Right ventricle myocardium superior (tissue), 1 donor: ENCODE results near the gene STK24. TPM values are rescaled to one million over a fixed set of nuclear protein-coding genes. Genes with fewer than 3 reads are reported as not detected.

Experiments used
- ATAC-seq: fragments of 200-7000 bp; cut with Tn5 transposase; one replicate; pipeline ENCODE4 v1.9.1; 2020; ENCODE audit warnings: mild to moderate bottlenecking; ENCODE audit not compliant: poor library complexity
- DNase-seq: peaks from one replicate; pipeline ENCODE4 v3.0.0-alpha.2; 2020
- intact Hi-C: fragments of 100-400 bp; cut with DNase I; formaldehyde crosslinking; loops from one replicate; pipeline ENCODE4 v1.11.2; 2022
- total RNA-seq: library from RNA; stranded (reverse); fragmentation: NEBNext Ultra II Directional; extraction: Animal tissue kit (Norgen Biotek cat#: 25700); gene quantifications from one replicate; pipeline ENCODE4 v1.2.1, GENCODE V29; 2021
- donor health status: DM: no; HTN: yes; CAD: no; lungs with severe emphysema.

STK24 gene
- total RNA-seq, 1 donor from 2014 or later = 56.1 TPM

- ATAC-seq (no peak), DNase-seq (no peak)
- intact Hi-C loops = no loop called here
Observed at GRCh38 chr13:98541191-98541590, 35.7 kb downstream of the STK24 start.

DNA sequence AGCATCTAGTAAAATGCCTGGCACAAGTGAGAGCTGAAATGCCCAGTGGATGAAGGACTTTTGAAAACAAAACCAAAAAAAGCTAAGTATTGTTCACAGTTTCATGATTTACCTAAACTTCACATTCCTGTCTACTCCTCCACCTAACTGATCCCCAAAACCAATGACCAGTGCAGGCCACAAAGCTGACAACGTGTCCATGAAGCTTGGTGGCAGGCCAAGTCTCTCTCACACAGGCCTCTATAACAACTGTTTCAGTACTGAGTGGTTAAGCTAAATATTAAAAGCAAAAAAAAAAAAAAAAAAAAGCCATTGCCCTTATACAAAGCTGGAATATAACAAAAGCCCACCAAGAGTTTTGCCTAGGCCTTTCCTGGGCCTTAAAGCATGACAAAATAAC, 36.4 kb downstream of the STK24 start:
- DNase-seq (no peak), ATAC-seq (peak; percentile 32)

DNA sequence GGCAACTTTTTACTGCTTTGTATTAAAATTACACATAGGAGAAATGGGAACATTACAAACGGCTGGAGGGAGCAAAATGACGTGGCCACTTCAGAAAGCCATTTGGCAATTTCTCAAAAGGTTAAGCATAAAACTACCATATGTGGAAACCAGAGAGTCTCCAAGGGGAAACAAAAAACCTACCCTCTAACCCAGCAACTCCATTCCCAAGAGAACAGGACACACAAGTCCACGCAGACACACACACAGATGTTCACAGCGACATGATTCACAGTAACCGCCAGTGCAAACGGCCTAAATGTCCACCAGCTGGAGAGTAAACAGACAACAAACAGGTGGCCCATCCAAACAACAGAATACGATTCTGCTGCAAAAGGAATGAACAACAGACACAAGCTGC, 37.2 kb downstream of the STK24 start:
- ATAC-seq (no peak), DNase-seq (no peak)
- intact Hi-C loops = no loop called here

More for the DNA sequence above, 36.4 kb downstream of the STK24 start:
- intact Hi-C loops = no loop called here

DNA sequence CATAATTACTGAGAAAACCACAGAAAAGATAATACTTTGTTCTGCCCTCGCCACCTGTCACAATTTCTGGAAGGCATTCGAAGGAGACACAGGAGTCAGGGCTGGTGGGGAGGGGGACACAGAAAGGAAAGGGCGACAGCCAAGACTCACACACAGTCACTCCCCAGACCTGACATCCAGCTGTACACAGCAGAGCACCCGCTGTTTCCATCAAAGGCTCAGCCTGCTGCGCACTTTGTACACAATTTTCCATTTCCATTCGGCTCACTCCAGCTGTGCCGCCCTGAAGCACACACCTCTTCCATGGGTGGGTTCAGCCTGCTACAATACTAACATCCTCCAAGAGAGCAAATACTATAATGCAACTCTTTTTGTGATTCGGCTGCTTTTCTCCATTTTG, 38.0 kb downstream of the STK24 start:
- intact Hi-C loops = no loop called here
- ATAC-seq (no peak), DNase-seq (no peak)

DNA sequence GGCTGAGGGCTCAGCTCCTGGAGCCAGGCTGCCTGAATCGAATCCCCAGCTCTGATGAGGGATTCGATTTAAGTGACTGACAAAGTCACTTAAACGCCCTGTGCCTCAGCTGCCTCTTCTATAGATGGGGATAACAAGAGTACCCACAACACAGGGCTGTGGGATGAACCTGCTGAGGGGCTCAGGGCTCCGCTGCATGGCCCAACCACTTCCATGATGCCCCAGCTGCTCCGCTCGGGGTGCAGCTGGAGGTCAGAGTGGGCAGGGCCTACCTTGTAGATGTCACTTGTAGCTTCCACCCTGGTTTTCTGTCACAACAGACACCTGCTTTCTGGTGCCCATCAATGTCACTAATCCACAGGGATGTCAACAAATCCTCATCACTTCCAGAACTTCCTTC, 39.2 kb downstream of the STK24 start:
- intact Hi-C loops = no loop called here
- no peak for DNase-seq
- no peak for ATAC-seq

DNA sequence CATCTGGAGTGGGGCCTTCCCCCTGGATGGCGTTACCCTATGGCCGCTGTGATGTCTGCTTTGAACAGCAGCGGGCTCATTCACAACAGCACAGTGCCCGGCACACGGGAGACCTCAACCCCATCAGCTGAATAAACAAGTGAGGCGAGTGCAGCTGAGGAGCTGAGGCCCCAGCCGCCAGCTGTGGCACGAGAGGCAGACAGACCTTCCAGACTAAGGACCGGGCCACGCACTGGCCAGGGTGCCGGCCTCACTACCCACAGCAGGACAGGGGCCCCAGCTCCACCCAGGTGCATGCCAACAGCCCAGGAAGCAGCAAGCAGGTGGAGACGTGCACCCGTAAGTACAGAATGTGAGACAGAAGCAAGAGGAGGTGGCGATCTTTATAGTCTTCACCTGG, 39.6 kb downstream of the STK24 start:
- intact Hi-C loops = no loop called here
- DNase-seq (no peak), ATAC-seq (no peak)

- ATAC-seq (no peak), DNase-seq (no peak)
- intact Hi-C loops = no loop called here
Observed at GRCh38 chr13:98536729-98537128, 40.2 kb downstream of the STK24 start.

- peak; percentile 42 for ATAC-seq
- no peak for DNase-seq
- intact Hi-C loops = no loop called here
Observed at GRCh38 chr13:98535501-98536354, 41.2 kb downstream of the STK24 start.

GRCh38 chr13:98534821-98535220, 42.1 kb downstream of the STK24 start:
- ATAC-seq (no peak), DNase-seq (no peak)
- intact Hi-C loops = no loop called here

DNA sequence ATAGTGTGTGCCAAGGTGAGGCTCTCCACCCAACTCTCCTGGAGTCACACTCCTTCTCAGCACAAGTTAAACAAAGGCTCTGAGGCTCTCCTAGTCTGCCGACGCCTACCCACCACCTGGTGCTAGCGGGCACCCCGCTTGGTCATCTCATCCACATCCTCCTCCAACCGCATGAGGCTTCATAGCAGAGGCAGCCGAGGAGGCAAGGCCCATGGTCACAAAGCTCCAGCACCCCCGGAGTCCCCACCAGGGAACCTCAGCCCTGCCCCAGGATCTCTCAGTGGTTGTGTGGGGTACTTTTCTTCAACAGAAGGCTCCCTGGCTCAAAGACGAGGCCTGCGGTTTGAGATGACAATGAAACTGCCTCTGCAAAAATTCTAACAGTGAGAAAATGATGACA, 43.0 kb downstream of the STK24 start:
- DNase-seq = no peak
- intact Hi-C loops = no loop called here

GRCh38 chr13:98532254-98532653, 44.7 kb downstream of the STK24 start:
- no peak for ATAC-seq
- intact Hi-C loops = no loop called here
- no peak for DNase-seq

More for the DNA sequence above, 43.0 kb downstream of the STK24 start:
- ATAC-seq = no peak

DNA sequence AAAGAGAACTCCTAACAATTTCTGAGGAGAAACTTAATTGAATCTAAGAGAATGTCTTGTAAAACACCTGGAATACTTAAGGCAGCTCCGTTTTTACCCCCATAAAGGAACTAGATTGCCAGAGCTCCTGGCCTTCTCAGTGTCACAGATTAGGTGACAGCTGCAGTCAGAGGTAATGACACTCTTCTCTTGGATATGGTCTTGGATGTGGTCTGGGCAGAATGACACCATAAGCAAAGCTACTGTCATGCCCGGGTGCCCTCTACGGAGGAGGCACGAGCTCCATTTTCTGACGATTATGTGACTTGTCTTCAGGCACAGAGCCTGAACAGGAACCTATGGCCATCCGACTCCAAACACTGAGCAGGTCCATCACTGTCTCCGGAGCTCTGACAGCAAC, 46.7 kb downstream of the STK24 start:
- ATAC-seq (no peak), DNase-seq (no peak)
- intact Hi-C loops = no loop called here

GRCh38 chr13:98529171-98529570, 47.7 kb downstream of the STK24 start:
- ATAC-seq (no peak), DNase-seq (no peak)
- intact Hi-C loops = no loop called here

GRCh38 chr13:98528663-98529064, 48.2 kb downstream of the STK24 start:
- DNase-seq (peak; percentile 64), ATAC-seq (peak; percentile 73)
- intact Hi-C loops = no loop called here

GRCh38 chr13:98527526-98527925, 49.4 kb downstream of the STK24 start:
- intact Hi-C loops = no loop called here
- no peak for DNase-seq
- no peak for ATAC-seq

- intact Hi-C loops = no loop called here
- DNase-seq = no peak
- ATAC-seq = no peak
Observed at GRCh38 chr13:98526182-98526512, 50.8 kb downstream of the STK24 start.

GRCh38 chr13:98525456-98526181, 51.3 kb downstream of the STK24 start:
- no peak for ATAC-seq
- intact Hi-C loops = no loop called here
- DNase-seq = no peak

DNA sequence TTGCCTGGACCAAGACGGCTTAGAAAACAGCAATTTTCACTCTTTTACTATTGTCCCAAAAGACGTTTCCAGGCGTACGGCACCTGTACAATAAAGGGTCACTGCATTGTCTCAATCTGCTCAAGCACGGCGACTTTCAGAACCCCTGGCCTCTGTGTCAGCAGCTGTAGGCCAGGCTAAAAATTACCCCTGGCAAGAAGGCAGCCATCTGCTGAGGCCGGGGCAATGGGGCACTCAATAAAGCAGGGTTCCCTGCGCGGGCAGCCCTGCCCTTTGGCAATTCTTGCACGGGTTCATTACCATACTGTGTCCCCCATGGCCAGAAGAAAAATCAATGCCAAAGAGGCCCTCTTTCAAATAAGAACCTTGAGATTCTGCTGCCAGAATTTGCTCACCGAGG, 52.1 kb downstream of the STK24 start:
- ATAC-seq (peak; percentile 42), DNase-seq (no peak)
- intact Hi-C loops = no loop called here

- no peak for DNase-seq
- peak; percentile 6 for ATAC-seq
- intact Hi-C loops = no loop called here
Observed at GRCh38 chr13:98524391-98524790, 52.5 kb downstream of the STK24 start.

DNA sequence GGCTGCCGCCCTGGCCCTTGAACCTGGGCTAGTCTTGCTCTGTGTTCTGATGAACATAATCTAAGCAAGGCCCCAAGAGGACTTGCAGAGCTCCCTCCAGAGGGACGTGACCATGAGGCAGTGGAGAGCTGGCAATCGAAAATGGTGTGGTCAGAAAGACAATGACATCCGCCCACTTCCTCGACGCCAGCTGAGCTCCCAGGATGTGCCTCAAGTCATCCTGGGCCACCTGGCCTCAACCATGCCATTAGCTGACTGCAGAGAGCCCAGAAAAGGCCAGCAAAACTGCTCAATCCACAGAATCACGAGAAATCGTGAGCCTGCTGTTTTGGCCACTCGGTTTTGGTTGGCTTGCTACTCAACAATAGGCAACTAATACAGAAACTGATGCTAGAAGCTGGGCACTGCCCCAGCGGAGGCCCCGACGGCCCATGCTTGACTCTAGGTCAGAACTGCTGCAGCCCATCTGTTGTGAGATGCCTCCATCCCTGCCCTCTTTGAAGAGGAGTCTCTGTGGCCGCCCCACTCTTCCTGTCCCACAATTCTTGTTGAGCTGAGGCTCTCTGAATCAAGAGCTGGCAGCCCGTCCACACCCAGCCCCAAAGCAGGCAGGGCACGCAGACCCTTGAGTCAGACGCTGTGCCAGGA, 53.3 kb downstream of the STK24 start:
- no peak for ATAC-seq
- intact Hi-C loops = no loop called here
- DNase-seq = no peak
